Right atrium auricular region (tissue), 2 donors: ENCODE data around the gene QPRT. TPM values are rescaled to one million over a fixed set of nuclear protein-coding genes. Genes with fewer than 3 reads are reported as not detected.
A peak's percentile ranks its signal among the peaks of the same experiment; 100 is the strongest.

Experiments used
- DNase-seq: peaks from one replicate; pipeline ENCODE4 v3.0.0-alpha.2; 2019; ENCODE audit warnings: low spot score
- H3K27ac ChIP-seq, 2 donors: fragments of 200-600 bp; sonication (generic); 1 replicate in 1 of 2; 2 replicates in 1 of 2; pipeline ENCODE4 v1.5.1; 2016 to 2019
- H3K27me3 ChIP-seq, 2 donors: fragments of 200-600 bp; sonication (generic); one replicate each; pipeline versions ENCODE4 v1.5.1 to v1.6.0; 2017 to 2019
- H3K36me3 ChIP-seq: fragments of 200-600 bp; sonication (generic); one replicate; pipeline ENCODE4 v1.5.1; 2016
- H3K4me1 ChIP-seq, 2 donors: fragments of 200-600 bp; sonication (generic); one replicate each; pipeline versions ENCODE4 v1.5.1 to v1.6.0; 2017 to 2019
- H3K4me3 ChIP-seq, 2 donors: fragments of 200-600 bp; sonication (generic); 1 replicate in 1 of 2; 2 replicates in 1 of 2; pipeline ENCODE4 v1.5.1; 2017 to 2019; ENCODE audit warnings: mild to moderate bottlenecking in 1 of 2, moderate library complexity in 1 of 2
- H3K9me3 ChIP-seq, 2 donors: fragments of 200-600 bp; sonication (generic); one replicate each; pipeline ENCODE4 v1.5.1; 2019
- total RNA-seq, 2 donors: library from RNA; depleted of rRNA; stranded (reverse); fragments of >200 nt; gene quantifications; one replicate each; pipeline ENCODE4 v1.1.0, GENCODE V29; 2016
- TF ChIP-seq, protein P1 (sequence below), 2 donors: fragments of 200-600 bp; sonication (generic); IDR thresholded peaks; one replicate each; pipeline ENCODE4 v1.5.1; 2019; ENCODE audit warnings: antibody characterized with exemption in 2 of 2

Gene QPRT
- total RNA-seq, 2 donors from 2014 or later = 18.3 to 38.2 TPM

DNA sequence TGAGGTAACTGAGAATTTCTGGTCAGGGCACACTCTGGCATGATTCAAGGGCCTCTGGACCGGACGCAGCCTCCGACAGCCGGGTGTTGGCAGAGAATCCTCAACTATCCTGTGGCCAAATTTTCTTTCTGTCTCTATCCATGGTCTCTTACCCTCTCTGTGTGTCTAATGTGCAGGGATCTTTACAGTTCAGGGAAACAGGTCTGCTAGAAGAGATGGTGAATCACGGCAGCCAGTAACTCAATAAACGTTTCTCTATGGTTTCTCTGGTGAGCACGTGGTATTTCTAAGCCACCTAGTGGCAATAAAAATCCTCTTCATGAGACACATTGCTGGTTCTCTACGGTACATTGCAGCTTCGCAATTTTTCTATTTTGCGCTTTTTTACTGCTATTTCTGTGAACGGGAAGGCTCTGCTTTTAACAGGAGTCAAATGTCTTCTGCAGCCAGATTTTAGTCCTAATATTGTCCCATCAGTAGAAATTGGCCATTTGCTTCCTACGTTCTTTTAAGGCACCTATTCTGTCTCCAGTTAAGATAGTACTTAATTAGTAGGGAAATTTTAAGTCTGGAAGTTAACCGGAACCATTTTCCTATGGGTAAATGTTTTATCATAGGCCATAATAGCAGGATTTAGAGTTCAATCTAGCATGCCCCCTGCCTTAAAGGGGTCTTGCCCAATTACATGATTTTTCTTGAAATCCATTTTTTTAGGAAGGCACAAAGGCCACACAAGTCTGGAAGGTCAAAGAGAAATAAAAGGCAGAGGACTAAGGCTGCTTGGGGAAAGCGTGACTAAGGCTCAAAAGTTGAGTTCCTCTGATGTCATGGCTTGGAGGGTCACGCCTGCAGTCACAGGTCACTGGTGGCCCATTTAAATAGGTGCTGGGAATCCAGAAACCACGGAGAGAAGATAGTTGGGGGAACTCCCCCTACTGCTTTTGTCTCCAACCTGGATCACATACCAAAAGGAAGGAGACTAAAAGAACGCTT lies 31.5 kb downstream of the QPRT start:
- DNase-seq = no peak
- Histone ChIP-seq H3K27me3 (no peaks in the 10 kb centered on the region), H3K36me3 (no peaks in the 10 kb centered on the region), H3K4me1 (no peaks in the 10 kb centered on the region), H3K4me3 (no peak overlapping the region), H3K9me3 (no peaks in the 10 kb centered on the region), H3K27ac (no peak overlapping the region)
- TF ChIP-seq, protein P1, sequence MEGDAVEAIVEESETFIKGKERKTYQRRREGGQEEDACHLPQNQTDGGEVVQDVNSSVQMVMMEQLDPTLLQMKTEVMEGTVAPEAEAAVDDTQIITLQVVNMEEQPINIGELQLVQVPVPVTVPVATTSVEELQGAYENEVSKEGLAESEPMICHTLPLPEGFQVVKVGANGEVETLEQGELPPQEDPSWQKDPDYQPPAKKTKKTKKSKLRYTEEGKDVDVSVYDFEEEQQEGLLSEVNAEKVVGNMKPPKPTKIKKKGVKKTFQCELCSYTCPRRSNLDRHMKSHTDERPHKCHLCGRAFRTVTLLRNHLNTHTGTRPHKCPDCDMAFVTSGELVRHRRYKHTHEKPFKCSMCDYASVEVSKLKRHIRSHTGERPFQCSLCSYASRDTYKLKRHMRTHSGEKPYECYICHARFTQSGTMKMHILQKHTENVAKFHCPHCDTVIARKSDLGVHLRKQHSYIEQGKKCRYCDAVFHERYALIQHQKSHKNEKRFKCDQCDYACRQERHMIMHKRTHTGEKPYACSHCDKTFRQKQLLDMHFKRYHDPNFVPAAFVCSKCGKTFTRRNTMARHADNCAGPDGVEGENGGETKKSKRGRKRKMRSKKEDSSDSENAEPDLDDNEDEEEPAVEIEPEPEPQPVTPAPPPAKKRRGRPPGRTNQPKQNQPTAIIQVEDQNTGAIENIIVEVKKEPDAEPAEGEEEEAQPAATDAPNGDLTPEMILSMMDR (IDR thresholded peaks at IDR 0.05) = peak; percentile 27 to 74

DNA sequence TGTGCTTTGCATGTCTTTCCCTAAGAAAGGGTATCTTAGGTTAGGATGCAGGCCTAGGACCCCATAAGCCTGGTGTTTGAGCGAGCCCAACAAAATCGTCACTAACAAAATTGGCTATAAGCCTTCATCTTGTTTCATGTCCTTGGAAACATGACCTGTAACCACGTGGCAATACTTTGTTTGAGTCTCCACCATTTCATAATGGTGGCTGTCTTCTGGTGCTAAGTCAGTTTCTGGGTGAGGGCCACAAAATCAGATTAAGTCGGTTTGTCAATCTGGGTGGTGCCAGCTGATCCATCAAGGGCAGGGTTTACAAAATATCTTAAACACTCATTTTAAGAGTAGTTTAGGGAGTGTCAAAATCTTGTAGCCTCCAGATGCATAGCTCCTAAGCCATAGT lies 33.8 kb downstream of the QPRT start:
- no peak overlapping the region for H3K4me3 ChIP-seq
- H3K36me3 ChIP-seq = no peaks in the 10 kb centered on the region
- TF ChIP-seq, protein P1 (IDR thresholded peaks at IDR 0.05) = no peak
- H3K9me3 ChIP-seq = no peaks in the 10 kb centered on the region
- H3K4me1 ChIP-seq = no peaks in the 10 kb centered on the region
- no peak overlapping the region for H3K27ac ChIP-seq
- H3K27me3 ChIP-seq = no peaks in the 10 kb centered on the region
- no peak for DNase-seq

DNA sequence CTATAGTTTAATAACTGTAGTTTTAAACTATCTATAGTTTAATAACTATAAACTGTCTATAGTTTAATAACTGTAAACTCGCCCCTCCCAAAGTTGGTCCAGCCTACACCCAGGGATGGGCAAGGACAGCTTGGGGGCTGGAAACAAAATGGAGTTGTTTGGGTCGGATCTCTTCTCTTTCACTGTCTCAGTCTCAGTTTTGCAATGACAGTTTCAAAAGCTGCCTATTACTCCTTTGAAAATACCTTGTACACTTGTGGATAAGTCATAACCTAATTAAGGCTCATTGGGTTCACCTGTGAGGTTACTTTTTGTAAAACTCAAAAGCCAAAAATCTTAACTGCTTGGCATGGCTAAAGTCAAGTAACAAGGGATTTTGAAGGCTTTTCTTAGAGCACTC lies 35.4 kb downstream of the QPRT start:
- TF ChIP-seq, protein P1 (IDR thresholded peaks at IDR 0.05) = no peak
- Histone ChIP-seq H3K4me1 (no peaks in the 10 kb centered on the region), H3K27ac (no peak overlapping the region), H3K9me3 (no peaks in the 10 kb centered on the region), H3K27me3 (no peaks in the 10 kb centered on the region), H3K4me3 (no peak overlapping the region), H3K36me3 (no peaks in the 10 kb centered on the region)
- DNase-seq = no peak

DNA sequence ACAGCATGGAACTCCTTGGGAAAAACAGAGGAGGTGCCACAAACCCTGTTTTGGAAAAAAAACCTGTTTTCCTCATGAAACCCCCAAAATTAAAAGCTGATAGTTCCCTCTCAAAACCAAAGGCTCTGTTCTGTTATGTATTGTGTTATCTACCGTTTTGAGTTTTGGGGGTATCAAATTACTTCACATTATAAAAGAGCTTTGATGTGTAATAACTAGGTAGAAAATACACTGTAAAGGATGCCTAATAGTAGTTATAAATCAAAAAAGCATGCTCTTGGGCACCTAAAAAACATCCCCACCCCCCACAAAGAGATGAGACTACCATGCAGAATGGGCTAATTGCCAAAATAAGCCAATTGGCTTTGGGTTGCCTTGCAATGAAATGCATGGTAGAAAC lies 36.0 kb downstream of the QPRT start:
- DNase-seq = no peak
- H3K4me3 ChIP-seq = no peak overlapping the region
- H3K9me3 ChIP-seq = no peaks in the 10 kb centered on the region
- TF ChIP-seq, protein P1 (IDR thresholded peaks at IDR 0.05) = no peak
- H3K36me3 ChIP-seq = no peaks in the 10 kb centered on the region
- H3K4me1 ChIP-seq = no peaks in the 10 kb centered on the region
- H3K27ac ChIP-seq = no peak overlapping the region
- no peaks in the 10 kb centered on the region for H3K27me3 ChIP-seq

DNA sequence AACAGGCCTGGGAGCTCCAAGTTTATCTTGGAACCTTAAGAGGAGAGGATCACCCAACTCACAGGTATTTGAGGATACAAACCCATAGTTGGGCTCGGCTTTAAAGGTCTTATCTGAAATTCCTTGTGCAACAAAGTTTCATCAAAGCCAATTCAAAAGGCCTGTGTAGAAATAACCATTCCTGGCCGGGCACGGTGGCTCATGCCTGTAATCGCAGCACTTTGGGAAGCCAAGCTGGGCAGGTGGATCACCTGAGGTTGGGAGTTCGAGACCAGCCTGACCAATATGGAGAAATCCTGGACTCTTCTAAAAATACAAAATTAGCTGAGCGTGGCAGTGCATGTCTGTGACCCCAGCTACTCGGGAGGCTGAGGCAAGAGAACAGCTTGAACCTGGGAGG lies 38.1 kb downstream of the QPRT start:
- no peaks in the 10 kb centered on the region for H3K4me1 ChIP-seq
- H3K9me3 ChIP-seq = no peaks in the 10 kb centered on the region
- TF ChIP-seq, protein P1 (IDR thresholded peaks at IDR 0.05) = no peak
- DNase-seq = no peak
- no peak overlapping the region for H3K4me3 ChIP-seq
- no peaks in the 10 kb centered on the region for H3K36me3 ChIP-seq
- no peak overlapping the region for H3K27ac ChIP-seq
- no peaks in the 10 kb centered on the region for H3K27me3 ChIP-seq
